ENCODE data around the gene SYCP3. TPM values are rescaled to one million over a fixed set of nuclear protein-coding genes. Genes with fewer than 3 reads are reported as not detected.

SYCP3 gene
- total RNA-seq, 2 donors from 2014 or later: 0.35 TPM; not detected in 1

GRCh38 chr12:101761781-101762180, 22.5 kb upstream of the SYCP3 start:
- intact Hi-C loops (cut with DNase I): no loop called here
- no peaks in the 10 kb centered on the region for H3K27me3 ChIP-seq
- no peaks in the 10 kb centered on the region for H3K9me3 ChIP-seq
- TF ChIP-seq, protein P1, sequence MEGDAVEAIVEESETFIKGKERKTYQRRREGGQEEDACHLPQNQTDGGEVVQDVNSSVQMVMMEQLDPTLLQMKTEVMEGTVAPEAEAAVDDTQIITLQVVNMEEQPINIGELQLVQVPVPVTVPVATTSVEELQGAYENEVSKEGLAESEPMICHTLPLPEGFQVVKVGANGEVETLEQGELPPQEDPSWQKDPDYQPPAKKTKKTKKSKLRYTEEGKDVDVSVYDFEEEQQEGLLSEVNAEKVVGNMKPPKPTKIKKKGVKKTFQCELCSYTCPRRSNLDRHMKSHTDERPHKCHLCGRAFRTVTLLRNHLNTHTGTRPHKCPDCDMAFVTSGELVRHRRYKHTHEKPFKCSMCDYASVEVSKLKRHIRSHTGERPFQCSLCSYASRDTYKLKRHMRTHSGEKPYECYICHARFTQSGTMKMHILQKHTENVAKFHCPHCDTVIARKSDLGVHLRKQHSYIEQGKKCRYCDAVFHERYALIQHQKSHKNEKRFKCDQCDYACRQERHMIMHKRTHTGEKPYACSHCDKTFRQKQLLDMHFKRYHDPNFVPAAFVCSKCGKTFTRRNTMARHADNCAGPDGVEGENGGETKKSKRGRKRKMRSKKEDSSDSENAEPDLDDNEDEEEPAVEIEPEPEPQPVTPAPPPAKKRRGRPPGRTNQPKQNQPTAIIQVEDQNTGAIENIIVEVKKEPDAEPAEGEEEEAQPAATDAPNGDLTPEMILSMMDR (IDR thresholded peaks at IDR 0.05): no peak
- no peak for DNase-seq
- H3K9ac ChIP-seq (ENCODE audit: low read depth in 2 of 2, low read length in 2 of 2): no peak overlapping the region
- H3K4me1 ChIP-seq: no peaks in the 10 kb centered on the region
- peaks cover 2% of the 10 kb centered on the region for H3K36me3 ChIP-seq
- no peak overlapping the region for H3K4me3 ChIP-seq
- no peak overlapping the region for H3K27ac ChIP-seq

GRCh38 chr12:101761350-101761749, 22.1 kb upstream of the SYCP3 start:
- DNase-seq: no peak

GRCh38 chr12:101759396-101760047, 20.3 kb upstream of the SYCP3 start:
- Histone ChIP-seq H3K36me3 (no peaks in the 10 kb centered on the region), H3K4me3 (no peak overlapping the region), H3K27ac (no peak overlapping the region), H3K4me1 (no peaks in the 10 kb centered on the region), H3K27me3 (no peaks in the 10 kb centered on the region), H3K9me3 (no peaks in the 10 kb centered on the region), H3K9ac (ENCODE audit: low read depth in 2 of 2, low read length in 2 of 2) (no peak overlapping the region)
- no peak for DNase-seq
- intact Hi-C loops (cut with DNase I): no loop called here
- TF ChIP-seq, protein P1 (IDR thresholded peaks at IDR 0.05): peak; percentile 57

More at GRCh38 chr12:101761350-101761749, 22.1 kb upstream of the SYCP3 start:
- Histone ChIP-seq H3K9ac (ENCODE audit: low read depth in 2 of 2, low read length in 2 of 2) (no peak overlapping the region), H3K27ac (no peak overlapping the region), H3K27me3 (no peaks in the 10 kb centered on the region), H3K4me3 (no peak overlapping the region), H3K4me1 (no peaks in the 10 kb centered on the region), H3K36me3 (no peaks in the 10 kb centered on the region), H3K9me3 (no peaks in the 10 kb centered on the region)
- TF ChIP-seq, protein P1 (IDR thresholded peaks at IDR 0.05): no peak
- intact Hi-C loops (cut with DNase I): no loop called here

- no peak overlapping the region for H3K27ac ChIP-seq
- no peak for DNase-seq
- no peaks in the 10 kb centered on the region for H3K4me1 ChIP-seq
- H3K27me3 ChIP-seq: no peaks in the 10 kb centered on the region
- no peaks in the 10 kb centered on the region for H3K9me3 ChIP-seq
- H3K4me3 ChIP-seq: no peak overlapping the region
- H3K36me3 ChIP-seq: peaks cover 5% of the 10 kb centered on the region
- H3K9ac ChIP-seq (ENCODE audit: low read depth in 2 of 2, low read length in 2 of 2): no peak overlapping the region
- intact Hi-C loops (cut with DNase I): no loop called here
- TF ChIP-seq, protein P1 (IDR thresholded peaks at IDR 0.05): no peak
Observed at GRCh38 chr12:101750152-101750551, 10.9 kb upstream of the SYCP3 start.

DNA sequence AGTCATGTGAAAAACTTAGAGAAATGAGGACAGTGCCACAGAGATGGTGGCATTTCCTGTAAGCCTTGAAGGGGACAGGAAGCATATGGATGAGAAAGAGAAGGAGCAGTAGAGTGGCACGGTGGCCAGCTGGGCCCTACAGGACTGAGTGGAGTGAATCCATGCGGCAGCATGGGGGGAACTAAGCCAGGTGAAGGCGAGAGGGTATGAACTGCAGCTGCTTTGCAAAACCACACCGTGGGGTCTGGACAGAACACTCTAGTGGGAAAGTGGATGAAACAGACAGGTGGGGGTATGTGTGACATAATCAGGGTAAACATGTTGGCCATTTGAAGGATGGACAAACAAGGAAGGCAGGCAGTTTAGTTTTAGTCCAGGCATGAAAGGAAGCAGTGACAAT, 10.4 kb upstream of the SYCP3 start:
- Histone ChIP-seq H3K4me3 (no peak overlapping the region), H3K4me1 (no peaks in the 10 kb centered on the region), H3K9me3 (no peaks in the 10 kb centered on the region), H3K27me3 (no peaks in the 10 kb centered on the region), H3K36me3 (peaks cover 5% of the 10 kb centered on the region), H3K27ac (no peak overlapping the region), H3K9ac (ENCODE audit: low read depth in 2 of 2, low read length in 2 of 2) (no peak overlapping the region)
- intact Hi-C loops (cut with DNase I): no loop called here
- TF ChIP-seq, protein P1 (IDR thresholded peaks at IDR 0.05): no peak
- DNase-seq: no peak

Measured in colonic mucosa (tissue), 4 donors.